Fibroblast of lung (primary cell): ENCODE results near the gene OSBPL1A.
A peak's percentile ranks its signal among the peaks of the same experiment; 100 is the strongest.

Experiments used
- CTCF ChIP-seq, 2 donors: IDR thresholded peaks in 1 of 2; conservative IDR thresholded peaks in 1 of 2; 1 replicate in 1 of 2; 2 replicates in 1 of 2; pipeline ENCODE4 v1.5.1; 2011 to 2012; ENCODE audit warnings: low read length in 2 of 2, control low read depth in 1 of 2, inconsistent platforms in 1 of 2, low read depth in 1 of 2, mild to moderate bottlenecking in 1 of 2
- EZH2 ChIP-seq: IDR thresholded peaks from 2 replicates; pipeline ENCODE4 v1.5.1; 2012; ENCODE audit warnings: low read length, control low read depth, mild to moderate bottlenecking; ENCODE audit errors: missing control alignments

GRCh38 chr18:24402209-24402785 lies 4.7 kb upstream of the OSBPL1A start:
- peak in 1 of 2 donors; percentile 32 for TF ChIP-seq CTCF (conservative IDR thresholded peaks at IDR 0.05 in 1 of 2, IDR thresholded peaks at IDR 0.05 in 1 of 2; ENCODE audit: low read depth in 1 of 2, low read length in 2 of 2)
- TF ChIP-seq EZH2 = no peak
